A549 (cell line): ENCODE data around the gene GPR18. TPM values are rescaled to one million over a fixed set of nuclear protein-coding genes. Genes with fewer than 3 reads are reported as not detected.
"Not testable (repeated sequence)": the region's sequence is repeated elsewhere in the genome, so short reads cannot be mapped to it uniquely, and the experiment has no call there.

Experiments used
- ATAC-seq, 2 experiments: fragments of 200-7000 bp in 1 of 2; fragments of >200 bp in 1 of 2; cut with Nextera tagmentation in 1 of 2; cut with Tn5 transposase in 1 of 2; 3 replicates each; pipeline versions ENCODE4 v1.8.0 to v1.9.1; 2018 to 2020; ENCODE audit warnings: mild to moderate bottlenecking in 1 of 2, moderate library complexity in 1 of 2
- CTCF ChIA-PET: fragments of 300-600 bp; sonication (Branson Sonifier 250); formaldehyde crosslinking; extraction: SDS; loops from one replicate; lab custom pipeline; 2021; ENCODE audit warnings: antibody characterized with exemption, inconsistent platforms; lab: Yijun Ruan, JAX
- POLR2A ChIA-PET: fragments of 350-600 bp; formaldehyde crosslinking; extraction: SDS; loops from one replicate; lab custom pipeline; 2021; ENCODE audit warnings: antibody characterized with exemption, inconsistent platforms; lab: Yijun Ruan, JAX
- DNase-seq, 2 experiments: peaks; one replicate each; pipeline versions ENCODE4 v3.0.0 to v3.0.0-alpha.2; 2011 to 2016; ENCODE audit warnings: low read depth in 1 of 2, low spot score in 1 of 2
- FAIRE-seq: peaks from 2 replicates; lab custom pipeline; 2011; peaks lifted over from hg19 to GRCh38; lab: Jason Lieb, UNC
- H3K27ac ChIP-seq, 2 experiments: fragments of >200 bp; sonication (Bioruptor Twin); formaldehyde crosslinking; 3 replicates each; pipeline ENCODE4 v1.5.1; 2016 to 2017
- H3K4me1 ChIP-seq: fragments of >200 bp; sonication (Bioruptor Twin); formaldehyde crosslinking; 3 replicates; pipeline ENCODE4 v1.6.1; 2016
- H3K4me2 ChIP-seq: fragments of >200 bp; sonication (Bioruptor Twin); formaldehyde crosslinking; 3 replicates; pipeline ENCODE4 v1.6.1; 2016
- H3K4me3 ChIP-seq: fragments of >200 bp; sonication (Bioruptor Twin); formaldehyde crosslinking; 3 replicates; pipeline ENCODE4 v1.5.1; 2016
- H3K9me3 ChIP-seq: fragments of >200 bp; sonication (Bioruptor Twin); formaldehyde crosslinking; 3 replicates; pipeline ENCODE4 v1.6.1; 2016
- BCL3 ChIP-seq: fragments of >200 bp; sonication (Bioruptor Twin); formaldehyde crosslinking; IDR thresholded peaks from 3 replicates; pipeline ENCODE4 v1.6.1; 2016
- BHLHE40 ChIP-seq: IDR thresholded peaks from 2 replicates; pipeline ENCODE4 v1.6.1; 2012; ENCODE audit warnings: low read depth, low read length, inconsistent platforms
- EHMT2 ChIP-seq: fragments of 200-600 bp; sonication (generic); IDR thresholded peaks from 2 replicates; pipeline ENCODE4 v1.6.1; 2016; ENCODE audit warnings: antibody characterized with exemption, low read depth, mild to moderate bottlenecking, moderate library complexity
- ELK1 ChIP-seq: fragments of 150-350 bp; IDR thresholded peaks from 2 replicates; pipeline ENCODE4 v1.6.1; 2014; ENCODE audit warnings: low read depth, mild to moderate bottlenecking, low read length
- FOXS1 ChIP-seq: fragments of 250-450 bp; sonication (Bioruptor Pico); IDR thresholded peaks from 2 replicates; pipeline ENCODE4 v1.5.0; 2020; ENCODE audit warnings: mild to moderate bottlenecking, moderate library complexity
- HDAC2 ChIP-seq: fragments of 200-600 bp; sonication (generic); IDR thresholded peaks from 2 replicates; pipeline ENCODE4 v1.6.1; 2016
- HEYL ChIP-seq: fragments of 250-450 bp; sonication (Bioruptor Pico); IDR thresholded peaks from 2 replicates; pipeline ENCODE4 v1.8.0; 2021; ENCODE audit warnings: mild to moderate bottlenecking, moderate library complexity
- HMGXB4 ChIP-seq: fragments of 250-450 bp; sonication (Bioruptor Pico); IDR thresholded peaks from 2 replicates; pipeline ENCODE4 v1.5.0; 2021; ENCODE audit warnings: mild to moderate bottlenecking, moderate library complexity, borderline replicate concordance
- HOXB5 ChIP-seq: fragments of 250-450 bp; sonication (Bioruptor Pico); IDR thresholded peaks from 2 replicates; pipeline ENCODE4 v1.5.0; 2020; ENCODE audit warnings: mild to moderate bottlenecking, moderate library complexity
- JUNB ChIP-seq: fragments of >200 bp; sonication (Bioruptor Twin); formaldehyde crosslinking; IDR thresholded peaks from 2 replicates; pipeline ENCODE4 v1.6.1; 2016
- NFE2L2 ChIP-seq: fragments of 150-350 bp; conservative IDR thresholded peaks from 2 replicates; pipeline ENCODE4 v1.6.1; 2014; ENCODE audit warnings: low read length
- NPAS2 ChIP-seq: fragments of 250-450 bp; sonication (Bioruptor Pico); IDR thresholded peaks from 2 replicates; pipeline ENCODE4 v1.8.0; 2022; ENCODE audit warnings: mild to moderate bottlenecking, moderate library complexity, borderline replicate concordance
- POLR2AphosphoS2 ChIP-seq: conservative IDR thresholded peaks from 2 replicates; pipeline ENCODE4 v1.6.1; 2012; ENCODE audit warnings: low read length, improper control_type of control experiment, inconsistent platforms
- SMC3 ChIP-seq: fragments of >200 bp; sonication (Bioruptor Twin); formaldehyde crosslinking; IDR thresholded peaks from 3 replicates; pipeline ENCODE4 v1.6.1; 2018; ENCODE audit warnings: inconsistent platforms
- TP53 ChIP-seq: fragments of 250-450 bp; sonication (Bioruptor Pico); IDR thresholded peaks from 2 replicates; pipeline ENCODE4 v1.5.0; 2021; ENCODE audit warnings: mild to moderate bottlenecking, moderate library complexity
- WGBS: methylation state at CpG from one replicate; pipeline ENCODE4 v1.1.6; 2017; ENCODE audit errors: missing lambda C conversion rate; 5-methylcytosine and 5-hydroxymethylcytosine counted together
- polyA plus RNA-seq, 4 experiments: library from polyadenylated mRNA; depleted of rRNA in 3 of 4; stranded (reverse); fragments of >200 nt; fragmentation: RNase III in 1 of 4; extraction: RNeasy Plus Mini Kit Qiagen cat#74134 plus additional on column Dnase treatment in 1 of 4; gene quantifications; 2 replicates in 3 of 4; 3 replicates in 1 of 4; pipeline ENCODE4 v1.2.3, GENCODE V29; 2011 to 2017

Gene GPR18
- polyA plus RNA-seq, 2 of the 4 experiments (the other 2 are of a cell fraction): not detected

GRCh38 chr13:99250982-99251825 lies 7.0 kb downstream of the GPR18 start:
- no peak for FAIRE-seq
- no peak for DNase-seq

GRCh38 chr13:99249606-99250005 lies 8.6 kb downstream of the GPR18 start:
- FAIRE-seq, DNase-seq, CTCF ChIA-PET, H3K4me1 ChIP-seq, H3K9me3 ChIP-seq, POLR2A ChIA-PET, H3K4me3 ChIP-seq, H3K4me2 ChIP-seq, ATAC-seq, H3K27ac ChIP-seq: not testable (repeated sequence)
- WGBS: 100% methylated on average over 2 of the region's 2 CpGs

More at GRCh38 chr13:99250982-99251825, 7.0 kb downstream of the GPR18 start:
- CTCF ChIA-PET: interaction anchor here (0.6 to 1.9 kb wide), 4 partner anchors 15 to 185 kb away, joined by 3 to 6 read pairs (median 3); no protein-coding TSS in a partner anchor
- TF ChIP-seq TP53 (no peak), JUNB (no peak), HOXB5 (CRISPR knock-in tag) (no peak), EHMT2 (no peak), NPAS2 (CRISPR knock-in tag) (no peak), SMC3 (no peak), HEYL (CRISPR knock-in tag) (no peak), HMGXB4 (no peak), BCL3 (no peak), POLR2AphosphoS2 (no peak), NFE2L2 (no peak), ELK1 (no peak), HDAC2 (no peak), BHLHE40 (no peak), FOXS1 (CRISPR knock-in tag) (no peak)
- Histone ChIP-seq H3K4me1 (no peaks in the 10 kb centered on the region), H3K27ac (no peak overlapping the region), H3K4me2 (no peak overlapping the region), H3K4me3 (no peak overlapping the region), H3K9me3 (no peaks in the 10 kb centered on the region)
- 87% methylated on average over 5 of the region's 5 CpGs for WGBS
- no peak for ATAC-seq
- POLR2A ChIA-PET: no interaction called here

- H3K4me1 ChIP-seq, H3K4me2 ChIP-seq, H3K9me3 ChIP-seq, H3K27ac ChIP-seq, FAIRE-seq, POLR2A ChIA-PET, H3K4me3 ChIP-seq, CTCF ChIA-PET, DNase-seq, ATAC-seq: not testable (repeated sequence)
- WGBS: 100% methylated on average over 3 of the region's 3 CpGs
These were observed 9.0 kb downstream of the GPR18 start for GRCh38 chr13:99249178-99249577.
